NCI-H1436 treated with DMSO at 0.1 percent for 48 hours (cell line): ENCODE measurements around the gene PLAAT3.
"Not testable (repeated sequence)": the region's sequence is repeated elsewhere in the genome, so short reads cannot be mapped to it uniquely, and the experiment has no call there.

Source experiments
- DNase-seq: peaks from one replicate; lab custom pipeline; 2025; lab: John Stamatoyannopoulos, UW

PLAAT3 gene

DNA sequence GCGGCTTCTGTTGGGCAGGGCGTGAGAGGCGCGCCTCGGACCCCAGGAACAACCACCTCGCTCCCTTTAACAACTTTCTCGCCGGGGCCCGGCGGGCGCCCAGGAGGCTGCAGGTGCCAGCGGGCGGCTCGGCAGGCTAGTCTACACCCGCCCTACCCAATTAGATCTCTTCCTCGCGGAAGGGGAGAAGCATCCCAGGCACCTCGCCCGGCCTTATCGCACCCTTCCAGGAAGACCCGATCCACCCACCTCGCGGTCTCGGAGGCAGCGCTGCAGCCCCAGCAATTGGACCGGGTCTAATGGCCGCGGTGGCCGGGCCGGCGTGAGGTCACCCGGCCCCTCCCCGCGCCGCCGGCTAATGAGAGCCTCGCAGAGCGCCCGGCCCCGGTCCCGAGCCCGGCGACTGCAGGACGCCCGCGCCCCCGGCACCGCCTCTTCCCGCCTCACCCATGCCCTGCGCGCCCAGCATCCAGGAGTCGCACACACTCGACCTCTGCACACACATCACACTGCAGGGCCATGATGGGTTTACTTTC, at the start of gene PLAAT3:
Gene PLAAT3 (minus strand): TSS at position 298 of the 536 bp plus-strand sequence. CDS start 419 bp downstream, outside the sequence.
- DNase-seq = no peak

DNA sequence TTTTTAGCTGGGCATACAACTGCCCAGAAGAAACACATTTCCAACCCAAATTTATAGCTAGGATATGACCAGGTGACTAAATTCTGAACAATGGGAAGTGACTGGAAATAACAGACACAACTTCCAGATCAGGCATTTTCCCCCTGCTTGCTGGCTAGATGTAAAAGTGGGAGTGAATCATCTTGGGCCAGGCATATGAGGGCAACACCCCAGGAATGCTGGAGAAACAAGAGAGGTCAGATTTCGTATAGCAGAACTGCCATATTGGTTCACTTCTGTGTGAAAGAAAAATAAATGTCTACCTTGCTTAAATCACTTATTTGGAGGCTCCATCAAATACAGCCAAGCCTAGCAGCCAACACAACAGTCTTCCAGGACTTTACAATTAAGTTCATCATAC, 49.6 kb upstream of the PLAAT3 start:
- no peak for DNase-seq

- no peak for DNase-seq
These were observed 46.7 kb upstream of the PLAAT3 start for GRCh38 chr11:63660972-63661371.

- no peak for DNase-seq
These were observed 38.4 kb upstream of the PLAAT3 start for GRCh38 chr11:63652671-63653070.

DNA sequence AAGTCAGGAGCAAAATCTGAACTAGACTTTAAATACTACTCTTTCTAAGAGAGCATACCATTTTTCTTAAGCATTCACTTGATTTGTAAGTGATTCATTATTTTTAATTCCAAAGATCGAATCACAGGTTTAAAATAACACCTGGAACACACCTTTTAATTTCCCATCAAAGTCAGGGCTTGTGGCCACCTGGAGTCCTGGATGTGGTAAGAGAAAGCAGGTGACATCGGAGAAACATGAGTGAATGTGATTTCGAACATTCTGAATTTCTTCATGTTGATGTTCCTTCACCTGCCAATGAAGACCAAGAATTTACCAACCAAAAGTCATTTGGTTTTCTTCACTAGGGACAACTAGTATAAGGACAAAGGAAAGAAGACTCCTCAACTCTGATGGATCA, 29.0 kb upstream of the PLAAT3 start:
- no peak for DNase-seq

- no peak for DNase-seq
These were observed 27.5 kb upstream of the PLAAT3 start for GRCh38 chr11:63641727-63642126.

DNA sequence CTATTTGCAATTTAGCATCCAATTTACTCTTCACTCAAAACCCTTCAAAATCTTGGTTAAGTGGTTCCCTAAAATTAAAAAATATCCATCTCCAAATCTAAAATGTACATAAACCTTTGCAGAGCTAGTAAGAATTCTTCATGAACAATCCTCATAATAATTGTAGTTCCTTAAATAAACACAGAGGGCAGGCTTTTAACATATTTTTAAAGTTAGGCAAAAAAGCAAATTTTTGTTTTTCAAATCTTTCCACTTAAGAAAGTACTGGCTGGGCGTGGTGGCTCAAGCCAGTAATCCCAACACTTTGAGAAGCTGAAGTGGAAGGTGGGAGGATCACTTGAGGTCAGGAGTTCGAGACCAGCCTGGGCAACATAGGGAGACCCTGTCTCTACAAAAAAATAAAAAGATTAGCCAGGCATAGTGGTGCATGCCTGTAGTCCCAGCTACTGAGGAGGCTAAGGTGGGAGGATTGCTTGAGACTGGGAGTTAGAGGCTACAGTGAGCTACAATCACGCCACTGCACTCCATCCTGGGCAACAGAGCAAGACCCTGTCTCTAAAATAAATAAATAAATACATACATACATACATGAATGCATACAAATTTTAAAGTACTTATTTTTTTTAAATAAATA, 25.1 kb upstream of the PLAAT3 start:
- no peak for DNase-seq

DNA sequence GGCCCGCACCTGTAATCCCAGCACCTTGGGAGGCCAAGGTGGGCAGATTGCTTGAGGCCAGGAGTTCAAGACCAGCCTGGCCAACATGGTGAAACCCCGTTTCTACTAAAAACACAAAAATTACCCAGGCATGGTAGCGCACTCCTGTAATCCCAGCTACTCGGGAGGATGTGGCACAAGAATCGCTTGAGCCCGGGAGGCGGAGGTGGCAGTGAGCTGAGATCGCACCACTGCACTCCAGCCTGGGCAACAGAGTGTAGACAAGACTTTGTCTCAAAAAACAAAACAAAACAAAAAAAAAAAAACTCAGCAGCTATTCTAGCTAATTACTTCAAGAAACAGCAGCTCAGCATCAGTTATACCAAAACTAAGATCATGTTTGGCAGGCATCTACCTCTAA, 24.2 kb upstream of the PLAAT3 start:
- DNase-seq = not testable (repeated sequence)

- DNase-seq = no peak
These were observed 21.7 kb upstream of the PLAAT3 start for GRCh38 chr11:63635762-63636465.

DNA sequence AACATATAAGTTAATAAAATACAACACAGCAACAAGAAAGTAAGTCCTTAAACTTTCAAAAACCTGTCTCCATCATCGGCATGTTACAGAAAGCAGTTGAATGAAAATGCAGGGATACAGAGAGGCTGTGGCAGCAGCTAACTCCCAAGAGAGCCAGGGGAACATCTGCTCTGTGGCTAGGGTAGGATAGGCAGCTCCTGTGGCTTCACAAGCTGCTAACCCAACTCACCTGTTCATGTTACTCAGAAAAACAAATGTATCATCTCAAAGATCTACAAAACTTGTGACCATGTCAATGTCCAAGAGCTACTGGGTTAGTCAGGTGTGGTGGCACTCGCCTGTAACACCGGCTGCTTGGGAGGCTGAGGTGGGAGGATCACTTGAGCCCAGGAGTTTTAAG, 15.2 kb upstream of the PLAAT3 start:
- DNase-seq = no peak

GRCh38 chr11:63623513-63624140, 9.4 kb upstream of the PLAAT3 start:
- DNase-seq = no peak

DNA sequence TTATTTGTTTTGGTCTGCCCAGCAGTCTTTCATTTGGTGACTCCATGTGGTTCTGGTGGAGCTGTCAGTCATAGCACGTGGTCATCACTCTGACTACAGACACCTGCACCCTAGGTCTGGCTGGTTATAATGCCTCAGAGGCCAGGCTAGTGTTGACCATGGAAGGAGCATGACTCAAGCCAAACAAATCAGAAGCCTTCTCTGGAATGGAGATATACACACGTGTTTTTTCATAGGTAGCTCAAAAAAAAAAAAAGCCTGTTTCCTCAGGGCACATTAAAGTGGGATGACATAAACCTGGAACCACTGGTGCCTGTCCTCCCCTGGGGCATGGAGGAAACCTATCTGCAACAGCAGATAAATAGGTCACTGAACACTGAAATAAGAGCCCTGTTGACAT, 8.1 kb upstream of the PLAAT3 start:
- DNase-seq = no peak

- no peak for DNase-seq
These were observed 6.8 kb upstream of the PLAAT3 start for GRCh38 chr11:63621071-63621470.

DNA sequence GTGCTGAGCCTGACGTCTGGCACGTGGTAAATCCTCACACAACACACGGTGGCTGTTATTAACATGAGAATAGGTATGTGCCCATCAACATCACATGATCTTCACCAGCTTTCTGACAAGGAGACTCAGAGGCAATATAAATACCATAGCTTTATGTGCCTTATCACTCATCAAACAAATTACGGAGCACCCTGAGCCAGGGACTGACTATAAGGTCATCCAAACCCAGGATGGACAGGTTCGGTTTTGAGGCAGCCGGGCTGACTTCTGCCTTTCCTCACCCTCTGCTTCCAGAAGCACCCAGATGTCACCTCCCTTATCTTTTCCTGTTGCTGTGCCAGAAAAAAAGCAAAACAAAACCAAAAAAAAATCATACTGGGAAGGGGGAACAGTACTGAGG, 5.7 kb upstream of the PLAAT3 start:
- DNase-seq = no peak

- DNase-seq = not testable (repeated sequence)
These were observed 3.5 kb upstream of the PLAAT3 start for GRCh38 chr11:63617686-63618085.

- DNase-seq = no peak
These were observed 2.7 kb upstream of the PLAAT3 start for GRCh38 chr11:63616953-63617352.

DNA sequence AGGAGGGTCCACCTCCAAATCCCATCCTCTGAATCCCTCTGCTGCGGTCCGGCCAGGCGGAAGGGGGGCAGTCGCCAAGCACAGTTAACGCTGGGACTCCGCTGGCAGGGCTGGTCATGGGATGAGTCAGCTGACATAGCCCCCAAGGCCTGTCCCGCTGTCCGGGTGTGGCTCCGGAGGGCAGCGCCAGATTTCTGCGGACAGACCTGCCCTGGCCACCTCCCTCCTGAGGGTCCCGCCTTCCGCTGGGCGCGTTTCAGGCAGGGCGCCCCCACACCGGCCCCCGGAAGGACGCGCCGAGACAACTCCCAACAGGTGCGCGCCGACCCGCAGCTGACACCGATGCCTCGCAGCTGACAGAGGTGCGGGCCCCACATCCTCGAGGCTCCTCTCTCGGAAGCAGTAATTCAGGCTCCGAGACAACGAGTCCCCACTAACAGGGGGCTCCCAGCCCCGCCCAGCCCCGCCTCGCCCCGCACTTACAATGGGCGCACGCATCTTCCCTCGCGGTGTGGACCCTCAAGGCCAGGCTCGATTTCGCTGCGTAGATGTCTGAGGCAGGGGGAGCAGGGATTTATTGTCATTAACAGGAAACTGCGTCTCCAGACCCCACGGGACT, 607 bp downstream of the PLAAT3 start:
- no peak for DNase-seq

DNA sequence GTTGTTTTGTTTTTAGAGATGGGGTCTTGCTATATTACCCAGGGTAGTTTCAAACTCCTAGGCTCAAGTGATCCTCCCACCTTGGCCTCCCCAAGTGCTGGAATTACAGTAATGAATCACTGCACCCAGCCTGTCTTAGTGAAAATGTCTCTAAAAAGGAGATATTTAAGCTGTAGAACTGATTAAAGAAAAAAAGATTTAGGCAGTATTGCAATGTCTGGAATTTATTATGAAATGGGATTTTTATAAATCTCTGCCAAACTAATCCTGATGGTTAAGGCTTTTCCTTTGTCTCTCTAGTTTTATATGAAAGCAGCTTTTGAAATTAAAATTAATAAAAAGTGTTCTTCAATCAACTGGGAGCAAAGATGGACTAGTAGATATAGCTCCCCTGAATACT, 2.1 kb downstream of the PLAAT3 start:
- DNase-seq = no peak

GRCh38 chr11:63611395-63611747, 2.9 kb downstream of the PLAAT3 start:
- DNase-seq = no peak

DNA sequence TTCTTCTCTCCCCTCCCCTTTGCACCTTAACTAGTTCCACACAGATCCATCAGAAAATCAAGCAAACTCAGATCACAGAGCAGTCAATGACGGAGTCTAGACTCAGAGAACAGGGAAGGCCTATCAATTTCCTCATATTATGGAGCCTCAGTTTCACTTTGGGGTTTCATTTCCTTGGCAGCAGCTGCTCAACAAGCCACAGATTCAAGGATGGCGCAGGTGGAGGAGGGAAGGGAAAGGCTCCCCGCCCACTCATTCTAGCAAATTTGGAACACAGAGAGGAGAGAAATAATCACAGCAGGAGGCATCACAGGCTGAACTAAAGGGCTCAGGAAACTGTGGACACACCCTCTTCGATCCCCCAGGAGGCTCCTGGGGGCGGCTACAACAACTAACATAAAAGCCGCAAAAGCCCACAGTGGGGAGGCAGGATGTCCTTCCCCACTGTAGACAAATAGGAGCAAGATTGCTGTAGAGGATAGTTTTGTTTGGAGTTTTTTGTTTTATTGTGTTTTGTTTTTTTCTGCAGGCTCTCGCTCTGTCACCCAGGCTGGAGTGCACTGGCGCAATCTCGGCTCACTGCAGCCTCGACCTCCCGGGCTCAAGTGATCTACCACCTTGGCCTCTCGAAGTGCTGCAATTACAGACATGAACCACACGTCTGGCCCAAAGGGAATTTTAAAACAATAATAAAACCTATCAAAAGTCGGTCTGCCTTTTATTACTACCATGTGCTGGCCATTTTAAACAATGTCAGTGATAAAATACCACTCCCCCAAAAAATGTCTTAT, 3.4 kb downstream of the PLAAT3 start:
- DNase-seq = no peak

- DNase-seq = no peak
These were observed 4.2 kb downstream of the PLAAT3 start for GRCh38 chr11:63609971-63610580.

- no peak for DNase-seq
These were observed 4.7 kb downstream of the PLAAT3 start for GRCh38 chr11:63609536-63609935.
